Mesendoderm (in vitro differentiated cells): ENCODE measurements around the gene HECTD2.
"Not testable (repeated sequence)": the region's sequence is repeated elsewhere in the genome, so short reads cannot be mapped to it uniquely, and the experiment has no call there.

Experiments used
- DNase-seq: peaks from one replicate; pipeline ENCODE4 v3.0.0; 2013
- H2AK5ac ChIP-seq: 2 replicates; pipeline ENCODE4 v1.6.1; 2013; ENCODE audit warnings: low read length, inconsistent platforms
- H2BK120ac ChIP-seq: 2 replicates; pipeline ENCODE4 v1.6.1; 2013; ENCODE audit warnings: low read depth, mild to moderate bottlenecking, low read length, moderate library complexity, mixed read lengths
- H2BK15ac ChIP-seq: replicated peaks from 2 replicates; pipeline ENCODE4 v1.6.1; 2013; ENCODE audit warnings: low read depth, mild to moderate bottlenecking, moderate library complexity
- H2BK5ac ChIP-seq: 2 replicates; pipeline ENCODE4 v1.6.1; 2013; ENCODE audit warnings: low read length, inconsistent platforms
- H3K18ac ChIP-seq: 2 replicates; pipeline ENCODE4 v1.6.1; 2013; ENCODE audit warnings: mild to moderate bottlenecking, low read length, mixed read lengths
- H3K23ac ChIP-seq: one replicate; pipeline ENCODE4 v1.6.1; 2013; ENCODE audit warnings: low read length
- H3K27ac ChIP-seq: 2 replicates; pipeline ENCODE4 v1.5.1; 2013; ENCODE audit warnings: low read depth, mild to moderate bottlenecking, inconsistent platforms, low read length, moderate library complexity
- H3K27me3 ChIP-seq: 2 replicates; pipeline ENCODE4 v1.6.1; 2013; ENCODE audit warnings: low read length, control low read depth, mild to moderate bottlenecking, inconsistent platforms; ENCODE audit not compliant: insufficient read depth, poor library complexity
- H3K36me3 ChIP-seq: 2 replicates; pipeline ENCODE4 v1.6.1; 2013; ENCODE audit warnings: low read length, inconsistent platforms; ENCODE audit not compliant: control insufficient read depth, insufficient read depth
- H3K4ac ChIP-seq: one replicate; pipeline ENCODE4 v1.6.1; 2013; ENCODE audit warnings: low read depth, mild to moderate bottlenecking, low read length, moderate library complexity
- H3K4me1 ChIP-seq: 2 replicates; pipeline ENCODE4 v1.6.1; 2013; ENCODE audit warnings: low read depth, low read length, inconsistent platforms; ENCODE audit not compliant: control insufficient read depth
- H3K4me2 ChIP-seq: 2 replicates; pipeline ENCODE4 v1.6.1; 2013; ENCODE audit warnings: low read length
- H3K4me3 ChIP-seq: 2 replicates; pipeline ENCODE4 v1.5.1; 2013; ENCODE audit warnings: mild to moderate bottlenecking, low read length
- H3K56ac ChIP-seq: one replicate; pipeline ENCODE4 v1.6.1; 2013; ENCODE audit warnings: low read length
- H3K79me1 ChIP-seq: 2 replicates; pipeline ENCODE4 v1.6.1; 2013; ENCODE audit warnings: low read length, inconsistent platforms
- H3K79me2 ChIP-seq: 2 replicates; pipeline ENCODE4 v1.6.1; 2013; ENCODE audit warnings: mild to moderate bottlenecking, low read length; ENCODE audit not compliant: control insufficient read depth, insufficient read depth
- H3K9ac ChIP-seq: 2 replicates; pipeline ENCODE4 v1.6.1; 2013; ENCODE audit warnings: low read length, inconsistent platforms
- H4K5ac ChIP-seq: one replicate; pipeline ENCODE4 v1.6.1; 2013; ENCODE audit warnings: low read length
- H4K8ac ChIP-seq: one replicate; pipeline ENCODE4 v1.6.1; 2013; ENCODE audit warnings: low read depth, mild to moderate bottlenecking, control low read depth, low read length, moderate library complexity
- WGBS: extraction: QIAGEN DNeasy Blood & Tissue Kit; methylation state at CpG from one replicate; pipeline ENCODE4 v1.1.7; 2013; ENCODE audit warnings: low lambda C conversion rate, missing lambda C conversion rate; ENCODE audit not compliant: insufficient coverage; ENCODE audit errors: extremely low coverage; 5-methylcytosine and 5-hydroxymethylcytosine counted together

HECTD2 gene

GRCh38 chr10:91385306-91386085, 24.6 kb upstream of the HECTD2 start:
- Histone ChIP-seq H3K4ac (no peak overlapping the region), H4K5ac (no peak overlapping the region), H3K4me1 (peaks cover 4% of the 10 kb centered on the region), H2BK5ac (no peak overlapping the region), H3K18ac (no peak overlapping the region), H3K9ac (no peak overlapping the region), H3K79me2 (no peaks in the 10 kb centered on the region), H2BK120ac (no peak overlapping the region), H3K27ac (no peak overlapping the region), H3K4me3 (no peak overlapping the region), H3K4me2 (no peak overlapping the region), H3K27me3 (no peaks in the 10 kb centered on the region), H2AK5ac (no peak overlapping the region), H3K79me1 (no peaks in the 10 kb centered on the region), H2BK15ac (no peak overlapping the region), H3K23ac (no peak overlapping the region), H3K36me3 (no peaks in the 10 kb centered on the region), H4K8ac (no peak overlapping the region), H3K56ac (no peak overlapping the region)
- WGBS = no CpG with 5 or more reads among the region's 9 CpGs
- DNase-seq = no peak

- no peak overlapping the region for H2AK5ac ChIP-seq
- no peak overlapping the region for H3K4me2 ChIP-seq
- H2BK15ac ChIP-seq = no peak overlapping the region
- no peaks in the 10 kb centered on the region for H3K36me3 ChIP-seq
- no peak overlapping the region for H4K8ac ChIP-seq
- no peak overlapping the region for H3K18ac ChIP-seq
- H4K5ac ChIP-seq = no peak overlapping the region
- H2BK120ac ChIP-seq = no peak overlapping the region
- H3K27ac ChIP-seq = no peak overlapping the region
- no peak overlapping the region for H3K9ac ChIP-seq
- no peaks in the 10 kb centered on the region for H3K79me2 ChIP-seq
- H3K79me1 ChIP-seq = no peaks in the 10 kb centered on the region
- H3K23ac ChIP-seq = no peak overlapping the region
- no peak overlapping the region for H3K4me3 ChIP-seq
- H2BK5ac ChIP-seq = no peak overlapping the region
- no peaks in the 10 kb centered on the region for H3K4me1 ChIP-seq
- no peak overlapping the region for H3K56ac ChIP-seq
- H3K4ac ChIP-seq = no peak overlapping the region
- peak; percentile 37 for DNase-seq
- no CpG with 5 or more reads among the region's 8 CpGs for WGBS
- no peaks in the 10 kb centered on the region for H3K27me3 ChIP-seq
Measured at GRCh38 chr10:91389636-91390512, 20.3 kb upstream of the HECTD2 start.

- no CpG with 5 or more reads among the region's 3 CpGs for WGBS
- H3K4ac ChIP-seq, H2BK15ac ChIP-seq, H3K4me1 ChIP-seq, H3K27me3 ChIP-seq, H2BK5ac ChIP-seq, H3K4me3 ChIP-seq, H3K9ac ChIP-seq, H3K36me3 ChIP-seq, H4K8ac ChIP-seq, H2BK120ac ChIP-seq, H3K56ac ChIP-seq, H3K27ac ChIP-seq, H2AK5ac ChIP-seq, DNase-seq, H3K79me1 ChIP-seq, H3K4me2 ChIP-seq, H3K18ac ChIP-seq, H3K23ac ChIP-seq, H3K79me2 ChIP-seq, H4K5ac ChIP-seq: not testable (repeated sequence)
Measured at GRCh38 chr10:91390513-91390825, 19.7 kb upstream of the HECTD2 start.

GRCh38 chr10:91391920-91392319, 18.2 kb upstream of the HECTD2 start:
- peak overlapping the region; percentile 68 for H3K18ac ChIP-seq
- no peak overlapping the region for H2BK15ac ChIP-seq
- no peak overlapping the region for H3K27ac ChIP-seq
- H3K79me2 ChIP-seq = no peaks in the 10 kb centered on the region
- no peak overlapping the region for H3K4ac ChIP-seq
- H2BK120ac ChIP-seq = no peak overlapping the region
- WGBS = no CpG with 5 or more reads among the region's 1 CpG
- no peak for DNase-seq
- H3K9ac ChIP-seq = no peak overlapping the region
- no peak overlapping the region for H3K56ac ChIP-seq
- no peaks in the 10 kb centered on the region for H3K4me1 ChIP-seq
- H3K4me2 ChIP-seq = no peak overlapping the region
- no peak overlapping the region for H4K8ac ChIP-seq
- no peak overlapping the region for H2AK5ac ChIP-seq
- H2BK5ac ChIP-seq = no peak overlapping the region
- no peak overlapping the region for H3K4me3 ChIP-seq
- H3K27me3 ChIP-seq = no peaks in the 10 kb centered on the region
- H3K36me3 ChIP-seq = no peaks in the 10 kb centered on the region
- no peak overlapping the region for H4K5ac ChIP-seq
- no peaks in the 10 kb centered on the region for H3K79me1 ChIP-seq
- H3K23ac ChIP-seq = no peak overlapping the region

GRCh38 chr10:91406322-91406721, 3.8 kb upstream of the HECTD2 start:
- Histone ChIP-seq H2BK120ac (peak overlapping the region; percentile 28), H3K18ac (no peak overlapping the region), H3K4ac (no peak overlapping the region), H3K4me3 (no peak overlapping the region), H2BK5ac (no peak overlapping the region), H3K79me2 (peaks cover 6% of the 10 kb centered on the region), H3K9ac (no peak overlapping the region), H2BK15ac (no peak overlapping the region), H2AK5ac (no peak overlapping the region), H4K5ac (no peak overlapping the region), H3K27ac (no peak overlapping the region), H3K4me1 (no peaks in the 10 kb centered on the region), H4K8ac (no peak overlapping the region), H3K27me3 (no peaks in the 10 kb centered on the region), H3K79me1 (no peaks in the 10 kb centered on the region), H3K4me2 (no peak overlapping the region), H3K36me3 (no peaks in the 10 kb centered on the region), H3K56ac (no peak overlapping the region), H3K23ac (no peak overlapping the region)
- no peak for DNase-seq
- no CpG with 5 or more reads among the region's 3 CpGs for WGBS
